Fibroblast of pulmonary artery (primary cell): Measurements from ENCODE around the gene PPRC1.

Experiments used
- DNase-seq: peaks from one replicate; pipeline ENCODE4 v3.0.0-alpha.2; 2010; ENCODE audit warnings: low read depth
- H3K4me3 ChIP-seq: replicated peaks from 2 replicates; pipeline ENCODE4 v1.5.1; 2011; ENCODE audit warnings: low read depth, mild to moderate bottlenecking, control low read depth, low read length, moderate library complexity
- CTCF ChIP-seq: IDR thresholded peaks from 2 replicates; pipeline ENCODE4 v1.5.1; 2011; ENCODE audit warnings: mild to moderate bottlenecking, control low read depth, low read length, inconsistent platforms; ENCODE audit errors: missing control alignments

PPRC1 gene

DNA sequence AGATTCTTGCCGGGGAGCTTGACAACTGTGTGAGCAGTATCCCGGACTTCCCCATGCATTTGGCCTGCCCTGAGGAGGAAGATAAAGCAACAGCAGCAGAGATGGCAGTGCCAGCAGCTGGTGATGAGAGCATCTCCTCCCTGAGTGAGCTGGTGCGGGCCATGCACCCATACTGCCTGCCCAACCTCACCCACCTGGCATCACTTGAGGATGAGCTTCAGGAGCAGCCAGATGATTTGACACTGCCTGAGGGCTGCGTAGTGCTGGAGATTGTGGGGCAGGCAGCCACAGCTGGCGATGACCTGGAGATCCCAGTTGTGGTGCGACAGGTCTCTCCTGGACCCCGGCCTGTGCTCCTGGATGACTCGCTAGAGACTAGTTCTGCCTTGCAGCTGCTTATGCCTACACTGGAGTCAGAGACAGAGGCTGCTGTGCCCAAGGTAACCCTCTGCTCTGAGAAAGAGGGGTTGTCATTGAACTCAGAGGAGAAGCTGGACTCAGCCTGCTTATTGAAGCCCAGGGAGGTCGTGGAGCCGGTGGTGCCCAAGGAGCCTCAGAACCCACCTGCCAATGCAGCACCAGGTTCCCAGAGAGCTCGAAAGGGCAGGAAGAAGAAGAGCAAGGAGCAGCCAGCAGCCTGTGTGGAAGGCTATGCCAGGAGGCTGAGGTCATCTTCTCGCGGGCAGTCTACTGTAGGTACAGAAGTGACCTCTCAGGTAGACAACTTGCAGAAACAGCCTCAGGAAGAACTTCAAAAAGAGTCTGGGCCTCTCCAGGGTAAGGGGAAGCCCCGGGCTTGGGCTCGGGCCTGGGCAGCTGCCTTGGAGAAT lies 6.7 kb downstream of the PPRC1 start:
- DNase-seq = no peak
- no peak overlapping the region for H3K4me3 ChIP-seq
- TF ChIP-seq CTCF = no peak

GRCh38 chr10:102140218-102140617 lies 7.4 kb downstream of the PPRC1 start:
- DNase-seq = no peak
- no peak for TF ChIP-seq CTCF
- H3K4me3 ChIP-seq = no peak overlapping the region

GRCh38 chr10:102140913-102141540 lies 8.2 kb downstream of the PPRC1 start:
- no peak for TF ChIP-seq CTCF
- no peak overlapping the region for H3K4me3 ChIP-seq
- DNase-seq = no peak

GRCh38 chr10:102141583-102142107 lies 8.8 kb downstream of the PPRC1 start:
- H3K4me3 ChIP-seq = no peak overlapping the region
- TF ChIP-seq CTCF = no peak
- no peak for DNase-seq

GRCh38 chr10:102146971-102147428 lies 14.2 kb downstream of the PPRC1 start:
- H3K4me3 ChIP-seq = no peak overlapping the region
- DNase-seq = no peak
- no peak for TF ChIP-seq CTCF

DNA sequence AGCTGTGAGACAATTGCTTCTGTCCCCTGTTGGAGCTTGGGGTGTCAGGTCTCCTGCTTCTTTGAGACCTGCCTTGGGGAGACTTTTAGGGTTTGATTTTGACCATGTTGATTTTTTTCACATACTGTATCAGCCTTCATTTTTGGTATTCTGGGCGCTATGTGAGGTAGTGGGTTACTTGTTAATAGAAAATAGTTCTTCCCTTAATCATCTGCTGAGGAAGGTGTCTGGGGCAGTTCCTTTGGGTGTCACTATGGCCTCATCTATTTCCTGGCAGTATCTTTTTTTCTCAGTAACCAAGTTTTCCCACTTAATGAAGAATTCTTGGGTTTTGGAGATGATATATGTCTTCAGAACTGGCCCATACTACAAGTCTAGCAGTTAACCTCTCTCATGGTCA lies 14.7 kb downstream of the PPRC1 start:
- no peak for TF ChIP-seq CTCF
- H3K4me3 ChIP-seq = no peak overlapping the region
- no peak for DNase-seq

DNA sequence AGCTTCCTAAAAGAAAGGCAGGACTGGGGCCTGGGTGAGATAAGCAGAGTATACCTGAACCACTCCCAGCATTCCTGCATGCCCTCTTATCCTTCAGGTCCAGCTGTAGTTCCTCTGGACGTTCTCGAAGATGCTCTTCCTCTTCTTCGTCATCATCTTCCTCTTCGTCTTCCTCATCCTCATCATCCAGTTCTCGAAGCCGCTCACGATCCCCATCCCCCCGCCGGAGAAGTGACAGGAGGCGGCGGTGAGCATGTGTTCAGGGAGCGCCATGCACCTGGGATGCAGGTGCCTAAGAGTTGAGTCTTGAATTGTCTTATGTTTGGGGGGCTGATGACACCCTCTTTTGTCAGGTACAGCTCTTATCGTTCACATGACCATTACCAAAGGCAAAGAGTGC lies 15.4 kb downstream of the PPRC1 start:
- DNase-seq = no peak
- no peak for TF ChIP-seq CTCF
- H3K4me3 ChIP-seq = no peak overlapping the region
